22Rv1 (cell line): ENCODE results near the gene CD101.

ENCODE experiments used
- CTCF ChIP-seq: fragments of 450-650 bp; IDR thresholded peaks from 2 replicates; pipeline ENCODE4 v1.5.1; 2017; ENCODE audit warnings: mild to moderate bottlenecking
- ZFX ChIP-seq: fragments of 450-650 bp; IDR thresholded peaks from 2 replicates; pipeline ENCODE4 v1.6.1; 2017; ENCODE audit warnings: antibody characterized with exemption, borderline replicate concordance

GRCh38 chr1:117034791-117035290, 33.3 kb downstream of the CD101 start:
- no peak for TF ChIP-seq CTCF
- TF ChIP-seq ZFX, result no peak
